Upper lobe of left lung (tissue), 6 donors: ENCODE data around the gene GFPT2. TPM values are rescaled to one million over a fixed set of nuclear protein-coding genes. Genes with fewer than 3 reads are reported as not detected.

Experiments
- ATAC-seq, 2 donors: fragments of 200-7000 bp; cut with Tn5 transposase; one replicate each; pipeline ENCODE4 v1.9.1; 2022; ENCODE audit warnings: mild to moderate bottlenecking in 2 of 2, moderate library complexity in 2 of 2; ENCODE audit not compliant: low FRiP score in 2 of 2
- DNase-seq, 2 donors: peaks; one replicate each; pipeline ENCODE4 v3.0.0-alpha.2; 2019 to 2020
- H3K27ac ChIP-seq, 4 donors: fragments of 200-600 bp; sonication (generic); one replicate each; pipeline ENCODE4 v1.5.1; 2016 to 2019
- H3K27me3 ChIP-seq, 4 donors: fragments of 200-600 bp; sonication (generic); one replicate each; pipeline ENCODE4 v1.5.1; 2017 to 2019
- H3K36me3 ChIP-seq, 4 donors: fragments of 200-600 bp; sonication (generic); one replicate each; pipeline ENCODE4 v1.5.1; 2016 to 2019
- H3K4me1 ChIP-seq, 4 donors: fragments of 200-600 bp; sonication (generic); one replicate each; pipeline ENCODE4 v1.5.1; 2018 to 2019
- H3K4me3 ChIP-seq, 4 donors: fragments of 200-600 bp; sonication (generic); one replicate each; pipeline ENCODE4 v1.5.1; 2017 to 2019; ENCODE audit warnings: mild to moderate bottlenecking in 2 of 4, moderate library complexity in 1 of 4
- H3K9me3 ChIP-seq, 4 donors: fragments of 200-600 bp; sonication (generic); one replicate each; pipeline ENCODE4 v1.5.1; 2018 to 2019
- EP300 ChIP-seq, 4 donors: sonication (generic); formaldehyde crosslinking; IDR thresholded peaks; one replicate each; pipeline ENCODE4 v1.5.1; 2017; ENCODE audit warnings: antibody characterized with exemption in 4 of 4, control low read depth in 2 of 4
- POLR2A ChIP-seq, 4 donors: fragments of 450-650 bp; IDR thresholded peaks; one replicate each; pipeline ENCODE4 v1.5.1; 2016 to 2017; ENCODE audit warnings: antibody characterized with exemption in 4 of 4, mild to moderate bottlenecking in 2 of 4
- POLR2AphosphoS5 ChIP-seq, 2 donors: sonication (generic); formaldehyde crosslinking; IDR thresholded peaks; one replicate each; pipeline ENCODE4 v1.5.1; 2017; ENCODE audit warnings: antibody characterized with exemption in 2 of 2
- WGBS, 2 donors: methylation state at CpG; one replicate each; pipeline ENCODE4 v1.1.5; 2017 to 2018; 5-methylcytosine and 5-hydroxymethylcytosine counted together
- total RNA-seq, 6 donors: library from RNA; depleted of rRNA in 4 of 6; stranded (reverse); fragments of >200 nt in 4 of 6; gene quantifications; one replicate each; pipeline versions ENCODE4 v1.1.0 to v1.2.1, GENCODE V29; 2016 to 2021
- TF ChIP-seq, protein P1 (sequence below), 6 experiments: fragments of 450-650 bp in 4 of 6; fragments of 200-600 bp in 2 of 6; sonication (generic) in 2 of 6; IDR thresholded peaks; one replicate each; pipeline ENCODE4 v1.5.1; 2016 to 2019; ENCODE audit warnings: antibody characterized with exemption in 6 of 6
- donor health status: DM: no; HTN: no; CAD: no; lungs with moderate emphysema.
- donor health status: DM: no; HTN: yes; CAD: no; lungs with severe emphysema.

Gene GFPT2
- total RNA-seq, 6 donors from 2014 or later: 6.8 to 35.4 (median 18.0) TPM

DNA sequence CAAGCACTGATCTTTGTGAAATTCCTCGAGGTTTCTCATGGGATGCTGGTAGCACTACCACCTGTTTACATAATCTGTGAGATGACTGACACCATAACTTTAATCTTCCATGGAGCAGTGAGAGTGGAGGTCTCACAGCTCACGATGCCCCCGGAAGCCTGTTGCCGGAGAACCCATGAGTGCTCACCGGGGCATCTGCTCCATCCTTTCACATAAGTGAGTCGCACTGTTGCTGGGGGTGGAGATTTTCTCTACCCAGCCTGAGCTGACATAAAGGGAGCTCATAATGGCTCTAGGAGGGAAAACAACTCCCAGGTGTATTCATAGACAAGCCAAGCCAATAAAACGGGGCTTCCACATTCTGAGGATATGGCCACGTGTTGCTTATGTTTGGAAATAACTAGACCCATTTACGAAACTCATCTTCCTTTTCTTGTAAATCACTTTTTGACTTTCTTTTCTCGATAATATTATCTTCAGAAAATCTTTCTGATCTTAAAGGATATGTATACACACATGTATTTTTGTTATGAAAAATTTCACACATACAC is 11.2 kb upstream of the GFPT2 start:
- H3K36me3 ChIP-seq: no peaks in the 10 kb centered on the region
- H3K27me3 ChIP-seq: no peaks in the 10 kb centered on the region
- WGBS, 2 donors: 82 to 83% methylated on average over 9 to 10 of the region's 10 CpGs
- H3K4me1 ChIP-seq: no peaks in the 10 kb centered on the region
- no peak overlapping the region for H3K27ac ChIP-seq
- no peak overlapping the region for H3K4me3 ChIP-seq
- no peak for TF ChIP-seq POLR2AphosphoS5 (IDR thresholded peaks at IDR 0.05)
- TF ChIP-seq POLR2A (IDR thresholded peaks at IDR 0.05): no peak
- TF ChIP-seq EP300 (IDR thresholded peaks at IDR 0.05): no peak
- TF ChIP-seq, protein P1, sequence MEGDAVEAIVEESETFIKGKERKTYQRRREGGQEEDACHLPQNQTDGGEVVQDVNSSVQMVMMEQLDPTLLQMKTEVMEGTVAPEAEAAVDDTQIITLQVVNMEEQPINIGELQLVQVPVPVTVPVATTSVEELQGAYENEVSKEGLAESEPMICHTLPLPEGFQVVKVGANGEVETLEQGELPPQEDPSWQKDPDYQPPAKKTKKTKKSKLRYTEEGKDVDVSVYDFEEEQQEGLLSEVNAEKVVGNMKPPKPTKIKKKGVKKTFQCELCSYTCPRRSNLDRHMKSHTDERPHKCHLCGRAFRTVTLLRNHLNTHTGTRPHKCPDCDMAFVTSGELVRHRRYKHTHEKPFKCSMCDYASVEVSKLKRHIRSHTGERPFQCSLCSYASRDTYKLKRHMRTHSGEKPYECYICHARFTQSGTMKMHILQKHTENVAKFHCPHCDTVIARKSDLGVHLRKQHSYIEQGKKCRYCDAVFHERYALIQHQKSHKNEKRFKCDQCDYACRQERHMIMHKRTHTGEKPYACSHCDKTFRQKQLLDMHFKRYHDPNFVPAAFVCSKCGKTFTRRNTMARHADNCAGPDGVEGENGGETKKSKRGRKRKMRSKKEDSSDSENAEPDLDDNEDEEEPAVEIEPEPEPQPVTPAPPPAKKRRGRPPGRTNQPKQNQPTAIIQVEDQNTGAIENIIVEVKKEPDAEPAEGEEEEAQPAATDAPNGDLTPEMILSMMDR (IDR thresholded peaks at IDR 0.05): no peak
- ATAC-seq: no peak
- no peaks in the 10 kb centered on the region for H3K9me3 ChIP-seq
- DNase-seq: no peak

DNA sequence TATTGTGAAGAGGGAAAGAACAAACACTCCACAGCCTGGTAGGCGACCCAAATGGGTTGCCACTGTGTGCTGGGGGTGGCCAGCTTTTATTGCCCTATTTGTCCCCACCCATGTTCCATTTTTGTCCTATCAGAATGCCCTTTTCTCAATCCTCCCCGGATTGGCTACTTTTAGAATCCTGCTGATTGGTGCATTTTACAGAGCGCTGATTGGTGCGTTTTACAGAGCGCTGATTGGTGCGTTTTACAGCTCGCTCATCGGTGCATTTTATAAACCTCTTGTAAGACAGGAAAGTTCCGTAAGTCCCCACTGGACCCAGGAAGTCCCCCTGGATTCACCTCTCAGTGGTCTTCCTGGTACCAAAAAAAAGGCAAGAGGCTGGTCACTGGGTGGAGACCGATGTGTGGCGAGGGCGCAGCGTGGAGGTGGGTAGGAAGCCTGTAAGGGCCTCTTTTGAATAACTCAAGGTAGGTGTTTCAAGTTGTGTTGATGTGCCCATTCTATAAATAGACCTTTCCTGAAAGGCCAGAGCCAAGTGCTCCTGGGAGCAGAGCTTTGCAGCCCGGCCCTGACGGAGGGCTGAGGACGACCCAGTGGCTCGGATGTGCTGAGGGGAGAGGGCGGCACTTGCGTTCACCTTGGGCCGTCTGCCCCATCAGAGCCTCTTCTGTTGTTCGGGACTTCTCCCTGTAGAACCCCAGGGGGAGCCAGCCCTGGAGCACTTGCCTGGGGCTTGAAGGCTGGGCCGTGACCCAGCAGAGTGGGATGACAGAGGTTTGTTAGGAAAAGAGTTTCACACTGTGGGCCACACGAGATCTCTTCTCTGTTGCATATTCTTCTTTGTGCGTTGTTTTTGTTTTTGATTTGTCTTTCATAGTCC is 7.2 kb upstream of the GFPT2 start:
- 92 to 95% methylated on average over 20 to 24 of the region's 24 CpGs for WGBS, 2 donors
- H3K27me3 ChIP-seq: no peaks in the 10 kb centered on the region
- H3K36me3 ChIP-seq: no peaks in the 10 kb centered on the region
- no peak overlapping the region for H3K27ac ChIP-seq
- DNase-seq (no peak), ATAC-seq (no peak)
- TF ChIP-seq POLR2A (IDR thresholded peaks at IDR 0.05) (no peak), POLR2AphosphoS5 (IDR thresholded peaks at IDR 0.05) (no peak)
- TF ChIP-seq, protein P1 (IDR thresholded peaks at IDR 0.05): no peak
- H3K9me3 ChIP-seq: no peaks in the 10 kb centered on the region
- H3K4me1 ChIP-seq: no peaks in the 10 kb centered on the region
- no peak overlapping the region for H3K4me3 ChIP-seq

DNA sequence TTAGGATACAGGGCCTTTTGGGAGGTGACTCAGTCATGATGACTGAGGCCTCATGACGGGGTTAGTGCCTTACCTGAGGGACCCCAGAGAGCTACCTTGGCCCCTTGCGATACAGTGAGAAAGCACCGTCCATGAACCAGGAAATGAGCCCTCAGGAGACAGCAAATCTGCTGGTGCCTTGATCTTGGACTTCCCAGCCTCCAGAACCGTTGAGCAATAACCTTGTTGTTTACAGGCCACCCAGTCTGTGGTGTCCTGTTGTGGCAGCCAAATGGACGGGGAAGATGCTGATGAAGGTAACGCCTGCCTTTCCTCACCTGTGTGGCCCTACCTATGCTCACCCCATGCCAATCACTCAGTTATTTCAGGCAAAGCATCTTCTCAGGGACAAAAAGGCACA is 5.6 kb upstream of the GFPT2 start:
- WGBS, 2 donors: 91 to 92% methylated on average over 6 of the region's 6 CpGs
- Histone ChIP-seq H3K27me3 (peaks cover 0 to 4% (median 2%) of the 10 kb centered on the region in 4 donors), H3K36me3 (no peaks in the 10 kb centered on the region)

DNA sequence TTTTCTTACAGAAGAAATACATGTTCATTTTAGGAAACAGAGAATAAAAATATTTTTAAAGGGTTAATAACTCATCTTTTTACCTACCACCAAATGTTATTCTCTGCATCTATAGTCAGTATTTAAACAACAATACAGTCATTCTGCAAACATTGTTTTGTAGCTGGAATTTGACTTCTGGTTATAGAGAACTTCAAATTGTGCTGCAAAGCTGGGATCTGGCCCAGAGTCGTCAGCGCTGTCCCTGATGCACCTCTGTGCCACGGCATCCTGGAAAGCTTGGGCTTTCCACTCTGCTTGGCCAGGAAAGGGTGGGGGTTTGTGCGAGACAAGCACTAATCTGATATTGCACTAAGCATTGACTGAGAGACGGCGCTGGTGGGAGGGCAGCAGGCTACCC is 5.0 kb upstream of the GFPT2 start:
- TF ChIP-seq POLR2A (IDR thresholded peaks at IDR 0.05) (no peak), POLR2AphosphoS5 (IDR thresholded peaks at IDR 0.05) (no peak), EP300 (IDR thresholded peaks at IDR 0.05) (no peak)
- TF ChIP-seq, protein P1 (IDR thresholded peaks at IDR 0.05): no peak
- H3K36me3 ChIP-seq: no peaks in the 10 kb centered on the region
- DNase-seq (no peak), ATAC-seq (no peak)
- peaks cover 0 to 6% (median 2%) of the 10 kb centered on the region in 4 donors for H3K27me3 ChIP-seq
- no peaks in the 10 kb centered on the region for H3K9me3 ChIP-seq
- H3K27ac ChIP-seq: no peak overlapping the region
- WGBS, 2 donors: 95 to 96% methylated on average over 6 of the region's 6 CpGs
- H3K4me3 ChIP-seq: no peak overlapping the region
- peaks cover 9 to 14% (median 12%) of the 10 kb centered on the region in 4 donors for H3K4me1 ChIP-seq

More for the DNA sequence above, 5.6 kb upstream of the GFPT2 start:
- DNase-seq (no peak), ATAC-seq (no peak)
- no peak for TF ChIP-seq POLR2AphosphoS5 (IDR thresholded peaks at IDR 0.05)
- TF ChIP-seq, protein P1 (IDR thresholded peaks at IDR 0.05): no peak
- TF ChIP-seq POLR2A (IDR thresholded peaks at IDR 0.05): no peak
- TF ChIP-seq EP300 (IDR thresholded peaks at IDR 0.05): no peak
- H3K27ac ChIP-seq: no peak overlapping the region
- H3K4me1 ChIP-seq: peaks cover 6 to 9% (median 8%) of the 10 kb centered on the region in 4 donors
- H3K4me3 ChIP-seq: no peak overlapping the region
- no peaks in the 10 kb centered on the region for H3K9me3 ChIP-seq
